Ectodermal cell (in vitro differentiated cells): ENCODE results near the gene DNAAF9.

Source experiments
- H3K27ac ChIP-seq: 2 replicates; pipeline ENCODE4 v1.7.0; 2013; ENCODE audit warnings: mild to moderate bottlenecking, low read depth, low read length; ENCODE audit not compliant: insufficient read depth, poor library complexity, severe bottlenecking
- H3K27me3 ChIP-seq: 2 replicates; pipeline ENCODE4 v1.7.0; 2013; ENCODE audit warnings: mild to moderate bottlenecking, low read length; ENCODE audit not compliant: insufficient read depth, control insufficient read depth, poor library complexity, severe bottlenecking
- H3K36me3 ChIP-seq: one replicate; pipeline ENCODE4 v1.7.0; 2013; ENCODE audit warnings: low read length; ENCODE audit not compliant: control insufficient read depth, insufficient read depth
- H3K4me1 ChIP-seq: one replicate; pipeline ENCODE4 v1.7.0; 2013; ENCODE audit warnings: low read length; ENCODE audit not compliant: control insufficient read depth, insufficient read depth
- H3K4me3 ChIP-seq: 2 replicates; pipeline ENCODE4 v1.7.0; 2013; ENCODE audit warnings: low read depth, low read length, control low read depth; ENCODE audit not compliant: insufficient read depth
- H3K9me3 ChIP-seq: 2 replicates; pipeline ENCODE4 v1.7.0; 2013; ENCODE audit warnings: mild to moderate bottlenecking, low read length, moderate library complexity; ENCODE audit not compliant: control insufficient read depth
- WGBS, 2 experiments: methylation state at CpG; one replicate each; pipeline ENCODE4 v1.1.7; 2013; ENCODE audit warnings: missing lambda C conversion rate in 2 of 2; 5-methylcytosine and 5-hydroxymethylcytosine counted together

DNAAF9 gene

DNA sequence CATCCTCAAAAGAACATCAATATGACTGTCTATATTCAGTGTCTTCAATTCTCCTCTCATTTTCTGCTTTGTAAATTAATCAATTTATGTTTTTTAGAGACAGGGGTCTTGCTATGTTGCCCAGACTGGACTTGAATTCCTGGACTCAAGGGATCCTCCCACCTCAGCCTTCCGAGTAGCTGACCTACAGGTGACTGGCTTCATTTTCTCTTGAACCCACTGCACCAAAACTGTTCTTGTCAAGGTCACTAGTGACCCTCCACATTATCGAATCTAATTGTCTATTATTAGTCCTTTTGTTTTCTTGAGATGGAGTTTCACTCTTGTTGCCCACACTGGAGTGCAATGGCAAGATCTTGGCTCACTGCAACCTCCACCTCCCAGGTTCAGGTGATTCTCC, 3.7 kb downstream of the DNAAF9 start:
- 91 to 97% methylated on average over 2 of the region's 2 CpGs for WGBS, 2 experiments

DNA sequence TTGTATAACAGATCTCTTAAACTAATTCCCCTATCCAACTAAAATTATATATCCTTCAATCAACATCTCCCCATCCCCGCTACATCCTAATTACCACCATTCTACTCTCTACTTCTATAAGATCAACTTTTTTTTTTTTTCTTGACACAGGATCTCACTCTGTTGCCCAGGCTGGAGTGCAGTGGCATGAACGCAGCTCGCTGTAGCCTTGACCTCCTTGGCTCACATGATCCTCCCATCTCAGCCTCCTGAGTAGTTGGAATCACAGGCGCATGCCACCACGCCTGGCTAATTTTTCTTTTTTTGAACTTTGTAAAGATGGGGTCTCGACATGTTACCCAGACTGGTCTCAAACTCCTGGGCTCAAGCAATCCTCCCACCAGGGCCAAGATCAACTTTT, 5.0 kb downstream of the DNAAF9 start:
- Histone ChIP-seq H3K9me3 (no peaks in the 10 kb centered on the region), H3K4me1 (no peaks in the 10 kb centered on the region), H3K4me3 (no peak overlapping the region), H3K36me3 (no peaks in the 10 kb centered on the region), H3K27ac (no peak overlapping the region), H3K27me3 (peaks cover 5% of the 10 kb centered on the region)
- WGBS, 2 experiments = 94 to 95% methylated on average over 6 of the region's 6 CpGs

More for the DNA sequence above, 3.7 kb downstream of the DNAAF9 start:
- Histone ChIP-seq H3K4me1 (peaks cover 4% of the 10 kb centered on the region), H3K4me3 (no peak overlapping the region), H3K27ac (no peak overlapping the region), H3K27me3 (peaks cover 5% of the 10 kb centered on the region), H3K36me3 (no peaks in the 10 kb centered on the region), H3K9me3 (no peaks in the 10 kb centered on the region)

DNA sequence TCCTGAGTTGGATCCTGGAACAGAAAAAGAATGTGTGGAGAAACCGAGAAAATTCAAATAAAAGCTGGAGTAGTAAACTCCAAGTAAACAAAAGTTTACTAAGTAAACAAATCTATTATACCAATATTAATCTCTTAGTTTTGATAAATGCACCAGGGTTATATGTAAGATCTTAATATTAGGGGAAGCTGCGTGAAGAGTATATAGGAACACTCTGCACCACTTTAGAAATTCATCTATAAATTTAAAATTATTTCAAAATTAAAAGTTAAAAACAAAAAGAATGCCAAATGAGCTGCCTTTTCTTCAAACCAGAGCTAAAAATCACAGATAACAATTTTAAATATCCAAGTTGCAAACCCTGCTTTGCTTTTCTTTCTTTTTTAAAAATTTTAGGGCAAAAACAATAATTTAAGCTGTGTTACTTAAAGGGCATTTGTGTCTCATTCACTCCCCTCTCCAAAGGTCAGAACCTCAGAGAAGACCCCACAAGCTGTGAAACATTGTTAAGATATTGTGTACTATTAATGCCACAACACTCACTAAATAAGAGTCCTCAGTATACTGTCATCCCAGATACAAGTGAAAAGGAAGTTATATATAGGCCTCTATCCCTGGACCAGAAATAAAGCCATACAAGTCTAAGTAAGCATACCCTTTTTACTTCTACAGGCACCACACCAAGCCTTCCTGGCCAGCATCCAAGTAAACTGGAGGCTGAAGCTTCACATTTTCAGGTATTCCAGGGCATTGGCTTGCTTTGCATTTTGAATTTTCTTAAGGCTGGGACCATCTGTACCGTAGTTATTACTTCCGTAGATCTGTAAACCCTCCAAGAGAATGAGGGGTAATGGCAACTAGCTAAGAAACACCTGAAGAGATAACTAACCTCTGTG, 7.0 kb downstream of the DNAAF9 start:
- 92 to 98% methylated on average over 2 to 3 of the region's 4 CpGs for WGBS, 2 experiments

DNA sequence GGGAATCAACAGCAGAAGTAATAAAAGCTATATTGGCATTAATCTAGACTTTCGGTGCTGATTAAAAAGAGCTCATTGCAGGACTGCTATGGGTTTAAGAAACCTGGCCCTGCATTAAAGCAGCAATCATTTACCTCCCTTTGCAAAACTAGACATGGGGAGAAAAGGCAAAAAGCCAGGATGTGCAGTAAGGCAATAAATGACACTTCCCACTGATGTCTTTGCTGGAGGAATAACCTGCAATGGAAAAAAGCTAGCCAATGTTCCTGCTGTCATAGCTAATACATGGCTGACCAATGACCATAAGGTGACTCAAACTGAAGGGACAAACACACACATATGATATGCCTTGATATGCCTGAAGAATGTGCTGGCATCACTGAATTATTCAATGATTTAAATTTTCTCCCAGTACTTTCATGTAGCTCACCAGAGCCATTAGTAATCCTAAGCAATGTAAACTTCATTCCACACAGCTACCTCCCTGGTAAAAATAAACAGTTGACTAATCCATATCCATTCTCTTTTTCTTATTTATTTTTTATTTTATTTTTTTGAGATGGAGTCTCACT, 8.7 kb downstream of the DNAAF9 start:
- 94 to 100% methylated on average over 1 of the region's 1 CpG for WGBS, 2 experiments
- no peaks in the 10 kb centered on the region for H3K36me3 ChIP-seq
- H3K9me3 ChIP-seq = no peaks in the 10 kb centered on the region
- H3K4me3 ChIP-seq = no peak overlapping the region
- no peak overlapping the region for H3K27ac ChIP-seq
- H3K4me1 ChIP-seq = no peaks in the 10 kb centered on the region
- H3K27me3 ChIP-seq = no peaks in the 10 kb centered on the region

More for the DNA sequence above, 7.0 kb downstream of the DNAAF9 start:
- Histone ChIP-seq H3K9me3 (no peaks in the 10 kb centered on the region), H3K27ac (no peak overlapping the region), H3K36me3 (no peaks in the 10 kb centered on the region), H3K27me3 (peaks cover under 1% of the 10 kb centered on the region), H3K4me1 (no peaks in the 10 kb centered on the region), H3K4me3 (no peak overlapping the region)

DNA sequence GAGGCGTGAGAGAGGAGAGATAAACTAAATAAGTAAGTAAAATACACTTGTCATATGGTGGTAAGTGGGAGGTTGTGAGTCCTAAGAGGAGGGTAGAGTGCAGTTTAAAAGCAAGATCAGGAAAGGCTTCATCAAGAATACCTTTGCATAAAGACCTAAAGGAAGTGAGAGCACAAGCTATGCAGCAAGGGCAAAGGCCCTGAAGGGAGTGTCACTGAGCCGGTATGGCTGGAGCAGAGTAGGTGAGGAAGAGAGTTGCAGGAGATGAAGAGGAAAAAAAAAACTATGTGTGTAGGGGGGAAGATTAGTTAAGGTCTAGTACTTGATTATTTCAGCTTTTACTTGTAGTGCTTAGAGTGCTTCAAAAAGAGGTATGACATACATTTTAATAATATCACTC, 11.0 kb downstream of the DNAAF9 start:
- H3K27me3 ChIP-seq = no peaks in the 10 kb centered on the region
- H3K9me3 ChIP-seq = no peaks in the 10 kb centered on the region
- no peak overlapping the region for H3K27ac ChIP-seq
- no peak overlapping the region for H3K4me3 ChIP-seq
- H3K36me3 ChIP-seq = no peaks in the 10 kb centered on the region
- no peaks in the 10 kb centered on the region for H3K4me1 ChIP-seq
- 90 to 94% methylated on average over 2 of the region's 2 CpGs for WGBS, 2 experiments

DNA sequence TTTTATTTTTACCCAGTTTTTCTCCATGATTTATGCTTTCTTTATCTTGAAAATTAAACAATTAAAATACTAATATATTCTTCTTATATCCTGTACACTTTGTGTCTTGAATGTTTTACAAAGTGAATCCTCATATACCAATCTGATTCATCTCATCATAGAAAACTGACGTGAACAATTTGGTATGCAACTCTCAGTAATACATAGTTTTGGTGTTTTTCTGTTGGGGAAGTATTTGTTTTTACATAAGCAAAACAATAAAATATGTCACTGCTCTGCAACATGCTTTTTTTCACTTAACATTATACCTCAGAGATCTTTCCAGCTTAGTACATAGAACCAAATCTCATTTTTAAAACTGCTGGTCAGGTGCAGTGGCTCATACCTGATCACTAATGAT, 14.7 kb downstream of the DNAAF9 start:
- WGBS, 2 experiments = 100% methylated on average over 1 of the region's 1 CpG; no CpG with 5 or more reads in 1 of the 2 experiments

DNA sequence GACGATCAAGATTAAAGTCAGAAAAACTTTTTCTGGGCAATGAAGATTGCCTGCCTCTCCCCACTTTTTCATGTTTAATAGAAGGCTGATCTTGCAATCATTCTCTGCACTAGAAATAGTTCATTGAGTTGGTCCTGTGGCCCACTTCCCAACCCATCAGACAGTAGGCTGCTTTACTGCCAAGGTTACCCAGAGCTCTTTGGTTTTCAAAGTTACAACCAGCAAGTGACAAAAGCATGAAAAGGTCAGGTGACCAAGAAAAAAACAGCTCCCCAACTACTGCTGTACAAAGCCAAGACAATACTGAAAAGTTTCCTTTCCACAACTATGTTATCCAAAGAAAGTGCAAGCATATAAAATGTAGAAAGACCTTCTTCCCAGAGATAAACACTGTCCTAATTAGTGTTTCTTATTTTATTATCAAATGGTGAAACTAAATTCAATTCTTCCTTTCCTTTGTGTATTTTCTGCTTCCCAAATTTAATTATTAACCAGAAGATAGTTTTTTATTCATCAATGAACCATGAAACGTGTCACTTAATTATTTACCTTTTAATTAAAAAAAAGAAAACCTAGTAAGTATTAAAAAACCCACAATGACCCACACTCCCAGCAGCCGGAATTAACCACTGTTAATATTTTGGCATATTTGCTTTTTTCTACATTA, 16.6 kb downstream of the DNAAF9 start:
- Histone ChIP-seq H3K4me1 (no peaks in the 10 kb centered on the region), H3K4me3 (no peak overlapping the region), H3K36me3 (no peaks in the 10 kb centered on the region), H3K27ac (no peak overlapping the region), H3K27me3 (no peaks in the 10 kb centered on the region), H3K9me3 (no peaks in the 10 kb centered on the region)
- 98 to 100% methylated on average over 1 to 3 of the region's 3 CpGs for WGBS, 2 experiments

More for the DNA sequence above, 14.7 kb downstream of the DNAAF9 start:
- Histone ChIP-seq H3K27me3 (no peaks in the 10 kb centered on the region), H3K4me3 (no peak overlapping the region), H3K4me1 (no peaks in the 10 kb centered on the region), H3K36me3 (no peaks in the 10 kb centered on the region), H3K9me3 (no peaks in the 10 kb centered on the region), H3K27ac (no peak overlapping the region)

DNA sequence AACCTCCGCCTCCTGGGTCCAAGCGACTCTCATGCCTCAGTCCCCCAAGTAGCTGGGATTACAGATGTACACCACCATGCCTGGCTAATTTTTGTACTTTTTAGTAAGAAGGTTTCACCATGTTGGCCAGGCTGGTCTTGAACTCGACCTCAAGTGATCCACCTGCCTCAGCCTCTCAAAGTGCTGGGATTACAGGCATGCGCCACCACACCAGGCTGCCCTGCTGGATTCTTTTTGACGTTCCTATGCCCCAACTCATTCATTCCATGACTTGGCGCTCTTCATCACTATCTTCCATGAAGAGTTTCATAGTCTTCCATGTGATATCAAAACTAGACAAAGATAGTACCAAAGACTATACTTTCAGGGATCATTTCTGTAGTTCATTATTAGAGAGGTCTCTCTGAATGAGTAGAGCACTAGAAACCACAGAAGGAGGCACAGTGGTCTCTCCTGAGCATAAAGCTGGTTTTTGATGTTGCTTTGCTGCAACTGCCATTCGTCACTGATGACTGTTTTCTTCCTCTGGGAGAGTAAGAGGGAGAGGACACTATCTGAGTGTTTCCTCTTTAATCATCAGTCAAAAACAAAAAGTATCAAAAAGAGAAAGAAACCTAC, 23.5 kb downstream of the DNAAF9 start:
- Histone ChIP-seq H3K36me3 (no peaks in the 10 kb centered on the region), H3K4me1 (no peaks in the 10 kb centered on the region), H3K27me3 (no peaks in the 10 kb centered on the region), H3K27ac (no peak overlapping the region), H3K9me3 (no peaks in the 10 kb centered on the region), H3K4me3 (no peak overlapping the region)
- 92 to 93% methylated on average over 6 to 7 of the region's 7 CpGs for WGBS, 2 experiments

DNA sequence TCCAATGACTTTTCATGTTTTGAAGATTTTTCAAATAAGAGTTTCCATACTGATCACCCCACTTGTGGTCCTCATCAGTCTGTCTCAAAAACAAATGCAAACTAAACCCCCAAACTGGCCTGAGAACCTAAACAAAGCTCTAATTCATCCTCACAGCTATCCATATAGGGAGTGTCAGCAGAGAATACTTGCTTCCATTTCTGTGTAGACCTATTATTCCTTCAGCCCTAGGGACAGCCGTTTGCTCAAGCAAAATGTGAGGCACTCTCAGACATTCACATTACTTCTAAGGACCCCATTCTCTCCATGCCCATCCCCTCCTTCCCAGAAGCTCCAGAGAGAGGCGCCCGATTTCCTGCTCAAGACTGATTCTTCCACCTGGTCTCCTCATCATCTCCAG, 24.6 kb downstream of the DNAAF9 start:
- Histone ChIP-seq H3K4me1 (no peaks in the 10 kb centered on the region), H3K4me3 (no peak overlapping the region), H3K27ac (no peak overlapping the region), H3K9me3 (no peaks in the 10 kb centered on the region), H3K36me3 (no peaks in the 10 kb centered on the region), H3K27me3 (no peaks in the 10 kb centered on the region)
- 92 to 94% methylated on average over 3 of the region's 3 CpGs for WGBS, 2 experiments
